ENCODE results near the gene FBXL17. TPM values are rescaled to one million over a fixed set of nuclear protein-coding genes. Genes with fewer than 3 reads are reported as not detected.

FBXL17 gene
- total RNA-seq, 1 experiment from 2014 or later, result 5.3 TPM

GRCh38 chr5:108109059-108109458 is 272.8 kb downstream of the FBXL17 start:
- H3K4me1 ChIP-seq (ENCODE audit: insufficient read depth, low read length), result no peaks in the 10 kb centered on the region
- no peak overlapping the region for H2BK20ac ChIP-seq (ENCODE audit: low read depth, low read length, poor library complexity, severe bottlenecking)
- H3K27me3 ChIP-seq (ENCODE audit: insufficient read depth, low read length), result no peaks in the 10 kb centered on the region
- H3K23ac ChIP-seq (ENCODE audit: insufficient read length, low read depth, low read length), result no peak overlapping the region
- H2BK120ac ChIP-seq (ENCODE audit: low read depth, low read length, poor library complexity, severe bottlenecking), result no peak overlapping the region
- no peaks in the 10 kb centered on the region for H3K27me3 Mint-ChIP-seq (ENCODE audit: low read depth)
- H4K20me1 ChIP-seq (ENCODE audit: control insufficient read depth, insufficient read depth, insufficient read length), result no peaks in the 10 kb centered on the region
- no peak overlapping the region for H4K91ac ChIP-seq (ENCODE audit: insufficient read length, low read depth, low read length)
- H3T11ph ChIP-seq (ENCODE audit: low read length), result no peak overlapping the region
- peaks cover 6 to 8% of the 10 kb centered on the region in 2 experiments; a peak in 3 of 4 replicates for H3K4me1 Mint-ChIP-seq
- H3K79me1 ChIP-seq (ENCODE audit: insufficient read depth, low read depth, low read length, poor library complexity, severe bottlenecking), result no peaks in the 10 kb centered on the region
- H2BK15ac ChIP-seq (ENCODE audit: low read depth, low read length), result no peak overlapping the region
- H3K79me2 ChIP-seq (ENCODE audit: insufficient read depth, low read length), result no peaks in the 10 kb centered on the region
- H2AFZ ChIP-seq (ENCODE audit: low read length), result no peak overlapping the region
- H3K9ac ChIP-seq (ENCODE audit: extremely low read depth, insufficient read length, low read length), result no peak overlapping the region
- H3K36me3 Mint-ChIP-seq (ENCODE audit: insufficient read depth in 1 of 3, low read depth in 3 of 3), result peaks cover 4 to 16% (median 11%) of the 10 kb centered on the region in 3 experiments
- no CpG with 5 or more reads among the region's 2 CpGs for WGBS (ENCODE audit: extremely low coverage, insufficient read length, low lambda C conversion rate)
- no peak overlapping the region for H4K5ac ChIP-seq (ENCODE audit: insufficient read length, low read depth, low read length)
- no peak overlapping the region for H3K4me2 ChIP-seq (ENCODE audit: insufficient read depth, insufficient read length, low read length)
- no peak overlapping the region for H2BK12ac ChIP-seq (ENCODE audit: insufficient read length, low read depth, low read length)
- no peak overlapping the region for H3K27ac ChIP-seq (ENCODE audit: insufficient read length, low read depth, low read length)
- no peak overlapping the region for H2AK5ac ChIP-seq (ENCODE audit: insufficient read length, low read length)
- DNase-seq, result no peak
- H3K27ac Mint-ChIP-seq, result no peak overlapping the region
- no peak for TF ChIP-seq CTCF (conservative IDR thresholded peaks at IDR 0.05)
- H3K4ac ChIP-seq (ENCODE audit: low read depth, low read length), result no peak overlapping the region
- no peak overlapping the region for H3K4me3 Mint-ChIP-seq
- H3K23me2 ChIP-seq (ENCODE audit: insufficient read length, low read depth, low read length, poor library complexity, severe bottlenecking), result no peaks in the 10 kb centered on the region
- H2BK5ac ChIP-seq (ENCODE audit: insufficient read length, low read length), result no peak overlapping the region
- H3K9me3 ChIP-seq (ENCODE audit: control insufficient read depth, low read depth, low read length), result no peaks in the 10 kb centered on the region
- no peak overlapping the region for H4K8ac ChIP-seq (replicated peaks; ENCODE audit: insufficient read length, low read depth, low read length)
- H3K9me3 Mint-ChIP-seq, result peaks cover 3 to 9% of the 10 kb centered on the region in 2 experiments; a peak in 4 of 5 replicates
- H3K56ac ChIP-seq (ENCODE audit: insufficient read length, low read depth, low read length), result no peak overlapping the region
- no peak overlapping the region for H3K18ac ChIP-seq (ENCODE audit: insufficient read length, low read depth, low read length)
- no peak overlapping the region for H3K14ac ChIP-seq (ENCODE audit: insufficient read depth, low read length)
